ENCODE measurements around the gene MYO3B.

Gene MYO3B, protein sequence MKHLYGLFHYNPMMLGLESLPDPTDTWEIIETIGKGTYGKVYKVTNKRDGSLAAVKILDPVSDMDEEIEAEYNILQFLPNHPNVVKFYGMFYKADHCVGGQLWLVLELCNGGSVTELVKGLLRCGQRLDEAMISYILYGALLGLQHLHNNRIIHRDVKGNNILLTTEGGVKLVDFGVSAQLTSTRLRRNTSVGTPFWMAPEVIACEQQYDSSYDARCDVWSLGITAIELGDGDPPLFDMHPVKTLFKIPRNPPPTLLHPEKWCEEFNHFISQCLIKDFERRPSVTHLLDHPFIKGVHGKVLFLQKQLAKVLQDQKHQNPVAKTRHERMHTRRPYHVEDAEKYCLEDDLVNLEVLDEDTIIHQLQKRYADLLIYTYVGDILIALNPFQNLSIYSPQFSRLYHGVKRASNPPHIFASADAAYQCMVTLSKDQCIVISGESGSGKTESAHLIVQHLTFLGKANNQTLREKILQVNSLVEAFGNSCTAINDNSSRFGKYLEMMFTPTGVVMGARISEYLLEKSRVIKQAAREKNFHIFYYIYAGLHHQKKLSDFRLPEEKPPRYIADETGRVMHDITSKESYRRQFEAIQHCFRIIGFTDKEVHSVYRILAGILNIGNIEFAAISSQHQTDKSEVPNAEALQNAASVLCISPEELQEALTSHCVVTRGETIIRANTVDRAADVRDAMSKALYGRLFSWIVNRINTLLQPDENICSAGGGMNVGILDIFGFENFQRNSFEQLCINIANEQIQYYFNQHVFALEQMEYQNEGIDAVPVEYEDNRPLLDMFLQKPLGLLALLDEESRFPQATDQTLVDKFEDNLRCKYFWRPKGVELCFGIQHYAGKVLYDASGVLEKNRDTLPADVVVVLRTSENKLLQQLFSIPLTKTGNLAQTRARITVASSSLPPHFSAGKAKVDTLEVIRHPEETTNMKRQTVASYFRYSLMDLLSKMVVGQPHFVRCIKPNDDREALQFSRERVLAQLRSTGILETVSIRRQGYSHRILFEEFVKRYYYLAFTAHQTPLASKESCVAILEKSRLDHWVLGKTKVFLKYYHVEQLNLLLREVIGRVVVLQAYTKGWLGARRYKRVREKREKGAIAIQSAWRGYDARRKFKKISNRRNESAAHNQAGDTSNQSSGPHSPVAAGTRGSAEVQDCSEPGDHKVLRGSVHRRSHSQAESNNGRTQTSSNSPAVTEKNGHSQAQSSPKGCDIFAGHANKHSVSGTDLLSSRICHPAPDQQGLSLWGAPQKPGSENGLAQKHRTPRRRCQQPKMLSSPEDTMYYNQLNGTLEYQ (N-terminal part only)

GRCh38 chr2:170177950-170178781, at the start of gene MYO3B:
TSS of gene MYO3B (plus strand) at chr2:170178147. CDS start at chr2:170178288, 141 bp downstream.
- no peak for DNase-seq (ENCODE audit: low read depth in 2 of 2)

DNA sequence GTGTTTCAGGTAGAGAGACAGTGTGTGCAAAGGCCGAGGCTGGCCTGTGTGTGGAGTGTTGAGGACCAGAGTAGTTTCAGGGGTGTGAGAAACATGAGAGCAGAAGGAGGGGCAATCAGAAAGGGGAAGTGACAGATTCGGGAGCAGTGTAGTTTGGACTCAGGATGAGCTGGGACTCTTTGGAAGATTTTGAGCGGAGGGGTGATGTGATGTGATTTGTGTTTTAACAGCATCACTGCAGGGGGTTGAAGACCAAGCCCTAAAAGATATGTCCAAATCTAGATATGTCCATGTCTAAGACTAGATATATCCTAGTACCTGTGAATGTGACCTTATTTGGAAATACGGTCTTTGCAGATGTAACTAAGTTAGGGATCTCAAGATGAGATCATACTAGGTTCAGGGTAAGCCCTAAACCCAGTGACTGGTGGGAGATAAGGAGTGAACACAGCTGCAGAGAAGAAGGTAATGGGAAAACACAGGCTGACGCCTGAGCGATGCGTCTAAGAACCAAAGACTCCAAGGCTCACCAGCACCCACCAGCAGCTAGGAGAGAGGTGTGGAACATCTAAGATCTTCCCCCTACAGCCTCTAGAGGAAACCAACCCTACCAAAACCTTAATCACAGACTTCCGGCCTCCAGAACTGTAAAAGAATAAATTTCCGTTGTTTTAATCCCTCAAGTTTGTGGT, 38.5 kb upstream of the MYO3B start:
- DNase-seq (ENCODE audit: low read depth in 2 of 2), result no peak

DNA sequence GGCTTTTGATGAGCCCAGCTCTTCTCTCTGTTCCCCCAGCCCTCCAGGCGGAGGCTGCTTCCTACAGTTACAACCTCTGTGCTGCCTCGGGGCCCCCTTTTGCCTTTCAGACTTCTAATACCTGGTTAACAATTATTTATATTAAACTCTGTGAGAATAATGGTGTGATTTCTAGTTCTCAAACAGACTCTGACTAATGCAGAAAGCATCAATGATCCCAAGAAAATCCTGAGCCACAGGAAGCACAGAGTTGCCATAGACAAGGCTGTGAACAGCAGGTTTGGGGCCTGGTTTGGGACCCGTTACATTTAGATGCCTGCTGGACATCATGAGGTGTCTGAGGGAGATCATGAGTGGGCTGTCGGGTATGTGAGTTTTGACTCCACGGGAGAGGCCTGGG, 37.4 kb upstream of the MYO3B start:
- DNase-seq (ENCODE audit: low read depth in 2 of 2), result no peak

GRCh38 chr2:170141865-170142264, 36.1 kb upstream of the MYO3B start:
- no peak for DNase-seq (ENCODE audit: low read depth in 2 of 2)

GRCh38 chr2:170142502-170142901, 35.4 kb upstream of the MYO3B start:
- DNase-seq (ENCODE audit: low read depth in 2 of 2), result no peak

GRCh38 chr2:170143045-170143717, 34.8 kb upstream of the MYO3B start:
- no peak for DNase-seq (ENCODE audit: low read depth in 2 of 2)

GRCh38 chr2:170144761-170145160, 33.2 kb upstream of the MYO3B start:
- no peak for DNase-seq (ENCODE audit: low read depth in 2 of 2)

DNA sequence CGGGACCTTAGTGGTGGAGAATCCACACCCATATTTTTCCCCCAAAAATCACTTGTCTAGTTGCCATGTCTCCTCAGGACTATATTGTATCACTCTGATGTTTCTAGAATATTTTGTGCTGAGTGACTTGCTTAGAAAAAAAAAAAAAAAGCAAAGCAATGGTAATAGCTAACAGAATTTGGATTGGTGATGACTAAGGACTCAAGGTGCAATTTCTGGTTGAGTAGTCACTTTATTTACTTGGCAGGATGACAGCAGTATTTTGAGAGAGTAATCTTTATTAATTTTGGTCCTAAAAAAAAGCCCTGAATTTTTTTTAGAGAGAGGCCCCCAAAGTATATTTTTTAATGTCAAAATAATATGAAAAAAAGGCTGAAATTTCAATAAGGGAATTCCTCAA, 32.8 kb upstream of the MYO3B start:
- DNase-seq (ENCODE audit: low read depth in 2 of 2), result no peak

DNA sequence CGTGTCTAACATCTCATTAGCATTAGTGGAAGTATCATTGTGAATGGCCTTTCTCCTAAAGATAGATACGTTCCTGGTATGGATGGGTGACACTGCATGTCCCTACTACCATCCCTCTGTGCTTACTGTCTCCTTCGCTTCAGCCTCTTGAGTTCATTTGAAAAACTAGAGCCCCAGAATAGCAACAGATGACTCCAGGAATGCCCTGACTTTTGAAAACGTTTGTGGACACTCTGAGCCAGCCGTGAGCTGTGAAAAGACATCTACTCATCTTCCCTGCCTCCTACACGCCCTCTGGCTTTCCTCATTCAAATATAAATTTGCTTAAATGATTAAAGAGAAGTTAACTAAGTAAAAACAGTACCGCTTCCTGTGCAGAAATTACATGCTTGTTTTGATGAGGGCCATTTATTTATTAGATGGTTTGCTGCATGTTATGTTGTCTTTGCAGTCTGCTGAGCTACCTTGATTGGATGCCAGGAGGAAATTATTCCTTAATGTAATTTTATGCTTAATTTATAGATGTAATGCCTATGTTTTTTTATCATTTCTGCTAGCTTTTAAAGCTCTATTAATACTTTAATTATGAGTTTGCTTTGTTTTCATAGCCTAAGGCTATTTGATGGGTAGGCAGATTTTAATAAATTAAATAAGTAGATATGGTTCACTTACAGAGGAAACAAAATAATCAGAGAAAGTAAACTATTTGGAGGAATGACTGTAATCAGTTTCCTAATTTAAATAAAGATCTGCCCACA, 32.1 kb upstream of the MYO3B start:
- no peak for DNase-seq (ENCODE audit: low read depth in 2 of 2)

DNA sequence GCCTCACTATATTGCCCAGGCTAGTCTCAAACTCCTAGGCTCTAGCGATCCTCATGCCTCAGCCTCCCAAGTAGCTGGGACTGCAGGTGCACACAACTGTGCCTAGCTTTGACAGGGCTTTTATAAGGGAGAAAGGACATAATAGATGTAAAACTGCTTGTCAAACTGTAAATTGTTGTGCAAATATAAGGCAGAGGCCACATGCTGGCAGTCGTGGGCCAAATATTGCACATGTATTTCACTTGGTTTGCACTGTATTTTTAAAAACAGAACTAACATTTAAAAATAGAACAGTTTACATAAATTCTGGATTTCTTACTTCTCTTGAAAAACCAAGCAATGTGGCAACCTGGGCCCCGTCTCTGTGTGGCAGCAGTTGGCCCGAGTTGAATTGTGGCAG, 31.2 kb upstream of the MYO3B start:
- no peak for DNase-seq (ENCODE audit: low read depth in 2 of 2)

GRCh38 chr2:170147576-170147975, 30.4 kb upstream of the MYO3B start:
- DNase-seq (ENCODE audit: low read depth in 2 of 2), result no peak

DNA sequence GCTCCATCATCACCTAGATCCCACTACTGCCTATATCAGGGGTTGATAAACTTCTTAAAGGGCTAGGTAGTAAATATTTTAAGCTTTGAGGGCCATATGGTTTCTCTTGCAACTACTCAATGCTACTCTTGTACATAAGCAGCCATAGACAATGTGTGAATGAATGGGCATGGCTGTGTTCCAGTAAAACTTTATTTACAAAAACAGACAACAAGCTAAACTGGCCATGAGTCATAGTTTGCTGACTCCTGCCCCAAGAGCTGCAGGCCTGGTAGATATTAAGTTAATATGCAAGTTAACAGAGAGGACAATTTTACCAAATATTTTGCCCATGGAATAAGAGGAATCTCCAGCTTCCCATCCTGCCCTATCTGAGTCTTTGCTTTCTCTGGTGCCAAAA, 29.8 kb upstream of the MYO3B start:
- no peak for DNase-seq (ENCODE audit: low read depth in 2 of 2)

- DNase-seq (ENCODE audit: low read depth in 2 of 2), result no peak
Measured at GRCh38 chr2:170152421-170152820, 25.5 kb upstream of the MYO3B start.

DNA sequence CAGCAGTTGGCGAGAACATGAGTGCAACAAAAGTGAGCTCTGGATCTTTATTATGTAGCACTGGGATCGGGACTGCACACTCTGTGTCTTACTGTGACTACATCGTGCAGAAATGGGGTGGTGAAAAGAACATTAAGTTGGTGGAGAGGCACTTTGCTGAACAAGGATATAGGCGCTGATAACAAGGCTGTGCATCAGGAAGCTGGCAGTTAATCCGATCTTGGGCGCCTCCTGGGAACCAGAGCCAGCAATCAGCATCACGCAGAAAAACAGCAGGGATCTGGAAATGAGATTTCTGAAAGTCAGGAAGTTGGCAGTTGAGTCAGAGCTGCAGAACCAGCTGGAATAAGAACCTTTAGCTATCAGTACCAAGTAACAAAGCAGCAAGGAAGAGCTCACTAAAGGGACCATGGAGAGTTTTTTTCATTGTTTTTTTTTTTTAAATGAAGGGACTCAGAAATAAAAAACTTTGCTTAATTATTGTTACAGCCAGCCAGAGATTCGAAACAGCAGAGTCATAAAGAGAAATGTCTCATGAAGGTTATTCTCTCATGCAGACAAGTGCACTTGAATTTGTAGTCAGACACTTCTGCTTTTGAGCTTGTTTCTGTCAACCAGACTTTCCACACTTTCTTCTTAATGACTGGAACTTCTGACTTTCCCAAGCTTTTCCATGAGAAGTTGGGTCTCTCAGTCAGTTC, 22.8 kb upstream of the MYO3B start:
- no peak for DNase-seq (ENCODE audit: low read depth in 2 of 2)

DNA sequence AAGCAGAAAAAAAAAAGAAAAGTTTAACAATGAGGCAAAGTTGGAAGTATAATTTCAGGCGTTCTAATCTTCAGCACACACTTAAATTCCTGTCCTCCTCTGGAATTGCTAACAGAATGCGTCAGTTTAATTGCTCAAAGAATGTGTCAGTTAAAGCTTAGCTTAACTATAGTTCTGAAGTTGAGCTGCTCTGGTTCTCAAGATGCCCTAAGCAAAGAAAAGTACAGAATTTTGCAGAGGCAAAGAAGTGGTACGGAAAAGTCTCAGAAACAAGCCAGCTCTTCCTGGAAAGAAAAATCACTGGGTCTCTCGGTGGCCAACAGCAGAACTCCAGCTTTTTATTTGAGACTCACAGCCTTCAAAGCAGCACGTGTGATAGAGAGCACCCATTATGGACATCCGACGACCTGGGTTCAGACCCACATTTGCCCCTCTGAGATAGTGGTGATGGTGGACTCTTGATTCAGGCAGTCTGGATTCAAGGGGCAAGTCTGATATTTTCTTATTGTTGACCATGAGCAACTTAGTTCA, 22.2 kb upstream of the MYO3B start:
- no peak for DNase-seq (ENCODE audit: low read depth in 2 of 2)

DNA sequence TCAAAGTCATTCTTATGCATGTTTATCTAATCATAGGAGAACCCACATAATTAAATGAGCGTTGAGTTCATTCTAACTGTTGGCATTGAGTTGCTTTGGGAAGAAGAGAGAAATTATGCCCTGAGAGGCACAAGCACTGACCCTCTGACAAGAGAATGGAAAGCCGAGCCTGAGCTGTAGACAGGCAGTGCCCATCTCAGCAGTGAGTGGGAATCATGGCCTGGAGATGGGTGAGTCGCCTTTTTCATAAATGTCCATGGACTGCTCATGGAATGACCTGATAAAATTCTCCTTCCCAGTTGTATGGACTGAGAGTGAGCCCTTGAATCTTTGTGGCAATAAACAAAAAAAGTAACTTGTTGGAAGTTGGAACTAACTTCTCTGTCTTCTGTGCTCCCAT, 21.4 kb upstream of the MYO3B start:
- no peak for DNase-seq (ENCODE audit: low read depth in 2 of 2)

- DNase-seq (ENCODE audit: low read depth in 2 of 2), result no peak
Measured at GRCh38 chr2:170157025-170157684, 20.8 kb upstream of the MYO3B start.

GRCh38 chr2:170159060-170159459, 18.9 kb upstream of the MYO3B start:
- DNase-seq (ENCODE audit: low read depth in 2 of 2), result no peak
